ENCODE measurements around the gene TXNDC8. TPM values are rescaled to one million over a fixed set of nuclear protein-coding genes. Genes with fewer than 3 reads are reported as not detected.

The TXNDC8 gene
- total and polyA plus RNA-seq, 4 donors: not detected

DNA sequence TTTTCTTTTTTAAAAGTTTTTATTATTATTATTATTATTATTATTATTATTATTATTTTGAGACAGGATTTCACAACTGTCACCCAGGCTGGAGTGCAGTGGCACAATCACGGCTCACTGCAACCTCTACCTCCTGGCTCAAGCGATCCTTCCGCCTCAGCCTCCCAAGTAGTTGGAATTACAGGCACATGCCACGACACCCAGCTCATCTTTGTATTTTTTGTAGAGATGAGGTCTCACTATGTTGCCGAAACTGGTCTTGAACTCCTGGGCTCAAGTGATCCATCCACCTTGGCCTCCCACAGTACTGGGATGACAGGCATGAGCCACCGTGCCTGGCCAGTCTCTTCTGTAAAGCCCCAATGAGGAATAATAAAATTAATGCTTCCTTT lies 50.4 kb downstream of the TXNDC8 start:
- no peak for DNase-seq (ENCODE audit: low read depth in 4 of 6, low spot score in 6 of 6)
- Histone ChIP-seq H3K4me3 (ENCODE audit: low read depth, low read length) (no peak overlapping the region), H3K27me3 (ENCODE audit: control insufficient read depth, insufficient read depth, low read length) (no peaks in the 10 kb centered on the region), H3K4me1 (ENCODE audit: control insufficient read depth, insufficient read depth, low read length) (no peaks in the 10 kb centered on the region), H3K36me3 (ENCODE audit: control insufficient read depth, insufficient read depth, low read length) (no peaks in the 10 kb centered on the region), H3K27ac (ENCODE audit: low read depth, low read length) (no peak overlapping the region), H3K9me3 (ENCODE audit: control insufficient read depth, insufficient read depth, low read length) (no peaks in the 10 kb centered on the region)
- WGBS (ENCODE audit: insufficient coverage): no CpG with 5 or more reads among the region's 6 CpGs

DNA sequence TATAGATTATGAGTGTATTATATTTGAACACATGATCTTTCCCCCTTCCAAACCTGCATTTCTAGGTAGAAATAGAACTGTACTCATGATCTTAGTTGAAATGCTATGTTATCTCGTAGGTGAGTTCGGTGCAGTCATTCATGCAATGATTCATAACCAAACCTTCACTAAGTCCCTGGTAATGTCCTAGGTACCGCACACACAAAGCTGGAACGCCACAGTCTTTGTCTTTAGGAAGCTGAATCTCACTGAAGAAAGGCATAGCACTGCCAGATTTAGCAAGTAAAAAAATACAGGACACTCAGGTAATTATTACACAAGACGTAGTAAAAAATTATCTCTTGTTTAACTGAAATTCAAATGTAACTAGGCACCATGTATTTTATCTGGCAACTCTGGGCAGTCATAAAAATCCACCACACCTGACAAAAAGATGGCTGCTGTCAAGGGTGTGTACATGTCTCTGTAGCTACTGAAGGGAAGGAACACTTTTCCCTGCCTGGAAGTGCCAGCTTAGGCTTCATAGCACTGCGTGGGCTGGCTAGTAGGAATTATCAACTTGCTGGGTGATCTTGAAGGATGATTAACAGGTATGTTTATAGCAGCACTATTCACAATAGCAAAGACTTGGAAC lies 53.3 kb downstream of the TXNDC8 start:
- Histone ChIP-seq H3K9me3 (ENCODE audit: control insufficient read depth, insufficient read depth, low read length) (no peaks in the 10 kb centered on the region), H3K4me3 (ENCODE audit: low read depth, low read length) (no peak overlapping the region), H3K36me3 (ENCODE audit: control insufficient read depth, insufficient read depth, low read length) (no peaks in the 10 kb centered on the region), H3K27me3 (ENCODE audit: control insufficient read depth, insufficient read depth, low read length) (no peaks in the 10 kb centered on the region), H3K4me1 (ENCODE audit: control insufficient read depth, insufficient read depth, low read length) (no peaks in the 10 kb centered on the region), H3K27ac (ENCODE audit: low read depth, low read length) (no peak overlapping the region)
- no peak for DNase-seq (ENCODE audit: low read depth in 4 of 6, low spot score in 6 of 6)
- 95% methylated on average over 4 of the region's 6 CpGs for WGBS (ENCODE audit: insufficient coverage)

DNA sequence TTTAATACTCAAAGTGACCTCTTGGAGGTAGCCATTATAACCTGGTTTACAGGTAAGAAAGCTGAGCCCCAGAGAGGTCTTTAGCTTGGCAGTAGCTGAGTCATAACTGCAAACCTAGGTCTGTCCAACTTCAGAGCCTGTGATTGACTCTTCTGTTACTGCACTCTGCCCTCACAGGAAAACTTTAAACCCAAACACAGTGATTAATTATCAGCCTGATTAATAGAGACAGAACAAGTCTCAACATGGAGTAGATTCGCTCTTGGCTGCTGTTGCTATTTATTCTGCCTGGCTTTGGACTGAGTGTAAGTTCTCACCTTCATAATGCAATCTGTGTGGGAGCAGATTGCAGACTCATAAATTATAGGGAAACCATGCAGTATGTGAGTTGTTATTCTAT lies 53.9 kb downstream of the TXNDC8 start:
- H3K4me1 ChIP-seq (ENCODE audit: control insufficient read depth, insufficient read depth, low read length): no peaks in the 10 kb centered on the region
- DNase-seq (ENCODE audit: low read depth in 4 of 6, low spot score in 6 of 6): peak in 1 of 6 donors; percentile 75
- H3K9me3 ChIP-seq (ENCODE audit: control insufficient read depth, insufficient read depth, low read length): no peaks in the 10 kb centered on the region
- no peaks in the 10 kb centered on the region for H3K36me3 ChIP-seq (ENCODE audit: control insufficient read depth, insufficient read depth, low read length)
- H3K4me3 ChIP-seq (ENCODE audit: low read depth, low read length): no peak overlapping the region
- H3K27me3 ChIP-seq (ENCODE audit: control insufficient read depth, insufficient read depth, low read length): no peaks in the 10 kb centered on the region
- no CpG with 5 or more reads among the region's 1 CpG for WGBS (ENCODE audit: insufficient coverage)
- H3K27ac ChIP-seq (ENCODE audit: low read depth, low read length): no peak overlapping the region

DNA sequence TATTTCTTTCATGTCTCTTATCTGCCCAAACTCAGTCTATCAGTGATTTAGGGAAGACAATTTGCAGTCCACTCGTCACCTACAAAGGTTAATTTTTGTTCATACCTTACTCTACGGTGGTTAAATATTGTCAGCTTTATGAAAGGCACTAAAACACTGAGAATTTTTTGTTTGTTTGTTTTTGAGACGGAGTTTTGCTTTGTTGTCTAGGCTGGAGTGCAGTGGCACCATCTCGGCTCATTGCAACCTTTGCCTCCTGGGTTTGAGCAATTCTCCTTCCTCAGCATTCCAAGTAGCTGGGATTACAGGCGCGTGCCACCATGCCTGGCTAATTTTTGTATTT lies 55.0 kb downstream of the TXNDC8 start:
- H3K36me3 ChIP-seq (ENCODE audit: control insufficient read depth, insufficient read depth, low read length): no peaks in the 10 kb centered on the region
- no peaks in the 10 kb centered on the region for H3K4me1 ChIP-seq (ENCODE audit: control insufficient read depth, insufficient read depth, low read length)
- H3K9me3 ChIP-seq (ENCODE audit: control insufficient read depth, insufficient read depth, low read length): no peaks in the 10 kb centered on the region
- no peaks in the 10 kb centered on the region for H3K27me3 ChIP-seq (ENCODE audit: control insufficient read depth, insufficient read depth, low read length)
- H3K27ac ChIP-seq (ENCODE audit: low read depth, low read length): no peak overlapping the region
- H3K4me3 ChIP-seq (ENCODE audit: low read depth, low read length): no peak overlapping the region
- no peak for DNase-seq (ENCODE audit: low read depth in 4 of 6, low spot score in 6 of 6)
- 80% methylated on average over 2 of the region's 6 CpGs for WGBS (ENCODE audit: insufficient coverage)

DNA sequence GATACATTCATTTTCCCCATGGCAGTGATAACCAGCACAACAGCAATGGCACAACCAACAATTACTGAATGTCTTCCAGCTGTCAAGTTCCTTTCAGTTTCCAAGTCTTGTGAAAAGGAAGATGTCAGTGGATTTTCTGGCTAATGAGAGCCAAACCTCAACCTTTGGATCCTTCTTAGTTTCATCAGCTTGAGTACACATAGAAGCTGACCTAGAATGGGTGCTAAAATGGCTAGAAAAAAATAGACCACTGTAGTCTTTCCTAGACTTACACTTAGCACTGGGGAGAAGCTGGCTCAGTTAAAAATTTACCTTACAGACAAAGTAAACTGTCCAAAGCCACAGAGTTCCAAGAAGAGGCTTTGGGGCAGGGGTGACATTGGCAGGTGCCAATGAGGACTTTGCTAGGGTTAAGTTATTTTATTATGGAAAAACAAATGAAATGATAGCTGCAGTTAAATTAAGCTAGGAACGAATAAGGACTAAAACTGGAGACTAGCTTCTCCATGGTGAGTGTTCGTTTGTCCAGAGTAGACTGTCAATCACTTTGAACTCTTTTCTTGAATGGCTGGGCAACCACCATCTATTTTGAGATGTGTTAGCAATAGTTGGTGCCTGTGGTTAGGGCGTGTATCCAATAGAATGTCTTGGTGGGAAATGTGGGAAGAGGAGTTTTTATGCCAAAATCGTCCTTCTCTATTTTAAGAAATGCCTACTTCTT lies 55.5 kb downstream of the TXNDC8 start:
- Histone ChIP-seq H3K36me3 (ENCODE audit: control insufficient read depth, insufficient read depth, low read length) (no peaks in the 10 kb centered on the region), H3K27ac (ENCODE audit: low read depth, low read length) (no peak overlapping the region), H3K27me3 (ENCODE audit: control insufficient read depth, insufficient read depth, low read length) (no peaks in the 10 kb centered on the region), H3K9me3 (ENCODE audit: control insufficient read depth, insufficient read depth, low read length) (no peaks in the 10 kb centered on the region), H3K4me1 (ENCODE audit: control insufficient read depth, insufficient read depth, low read length) (no peaks in the 10 kb centered on the region), H3K4me3 (ENCODE audit: low read depth, low read length) (no peak overlapping the region)
- 58% methylated on average over 2 of the region's 4 CpGs for WGBS (ENCODE audit: insufficient coverage)
- DNase-seq (ENCODE audit: low read depth in 4 of 6, low spot score in 6 of 6): peak in 1 of 6 donors; percentile 17

DNA sequence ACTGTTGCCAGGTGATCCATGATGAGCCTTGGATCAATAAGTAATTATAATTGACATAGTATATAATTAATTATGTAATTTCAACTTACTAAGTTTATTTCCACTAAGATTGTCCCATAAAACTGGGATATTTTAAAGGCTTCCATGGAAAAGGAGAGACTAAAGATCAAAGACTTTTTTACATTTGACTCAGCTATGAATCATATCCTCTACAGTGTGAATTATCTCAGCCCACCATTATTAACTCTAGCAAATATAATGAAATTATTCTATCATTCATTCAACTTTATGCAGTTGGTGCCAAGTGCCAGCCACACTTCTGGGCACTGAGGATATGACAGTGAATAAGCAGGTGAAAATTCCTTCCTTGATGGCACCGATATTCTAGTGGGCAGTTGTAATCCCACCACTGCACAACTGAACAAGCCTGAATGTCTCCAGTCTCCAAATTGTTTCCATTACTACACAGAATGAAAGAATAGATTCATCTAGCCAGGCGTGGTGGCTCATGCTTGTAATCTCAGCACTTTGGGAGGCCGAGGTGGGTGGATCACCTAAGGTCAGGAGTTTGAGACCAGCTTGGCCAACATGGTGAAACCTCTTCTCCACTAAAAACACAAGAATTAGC lies 59.5 kb downstream of the TXNDC8 start:
- 92% methylated on average over 2 of the region's 3 CpGs for WGBS (ENCODE audit: insufficient coverage)
- DNase-seq (ENCODE audit: low read depth in 4 of 6, low spot score in 6 of 6): no peak
- H3K4me3 ChIP-seq (ENCODE audit: low read depth, low read length): no peak overlapping the region
- H3K4me1 ChIP-seq (ENCODE audit: control insufficient read depth, insufficient read depth, low read length): no peaks in the 10 kb centered on the region
- H3K9me3 ChIP-seq (ENCODE audit: control insufficient read depth, insufficient read depth, low read length): no peaks in the 10 kb centered on the region
- H3K27me3 ChIP-seq (ENCODE audit: control insufficient read depth, insufficient read depth, low read length): no peaks in the 10 kb centered on the region
- no peak overlapping the region for H3K27ac ChIP-seq (ENCODE audit: low read depth, low read length)
- no peaks in the 10 kb centered on the region for H3K36me3 ChIP-seq (ENCODE audit: control insufficient read depth, insufficient read depth, low read length)

DNA sequence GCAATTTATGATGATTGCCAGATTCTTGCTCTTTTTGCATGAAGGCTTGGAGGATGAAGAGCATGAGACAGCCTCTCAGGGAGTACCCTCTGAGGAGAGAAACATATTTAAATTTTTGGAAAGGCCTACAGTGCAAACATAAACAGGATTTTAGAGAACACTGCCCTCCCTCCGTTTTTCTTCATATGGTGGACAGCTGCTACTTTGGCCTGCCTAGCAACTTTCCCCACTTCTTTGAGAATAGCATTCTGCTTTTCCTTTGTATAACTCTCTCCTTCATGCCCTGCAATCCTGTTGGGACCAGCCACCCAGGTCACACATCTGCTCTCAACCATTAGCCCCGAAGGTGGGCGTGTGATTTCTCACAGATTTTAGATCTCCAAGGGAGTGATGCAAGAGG lies 60.9 kb downstream of the TXNDC8 start:
- H3K4me3 ChIP-seq (ENCODE audit: low read depth, low read length): no peak overlapping the region
- no peaks in the 10 kb centered on the region for H3K4me1 ChIP-seq (ENCODE audit: control insufficient read depth, insufficient read depth, low read length)
- no peaks in the 10 kb centered on the region for H3K9me3 ChIP-seq (ENCODE audit: control insufficient read depth, insufficient read depth, low read length)
- H3K27me3 ChIP-seq (ENCODE audit: control insufficient read depth, insufficient read depth, low read length): no peaks in the 10 kb centered on the region
- H3K27ac ChIP-seq (ENCODE audit: low read depth, low read length): no peak overlapping the region
- DNase-seq (ENCODE audit: low read depth in 4 of 6, low spot score in 6 of 6): peak in 1 of 6 donors; percentile 36
- H3K36me3 ChIP-seq (ENCODE audit: control insufficient read depth, insufficient read depth, low read length): no peaks in the 10 kb centered on the region
- 35% methylated on average over 2 of the region's 3 CpGs for WGBS (ENCODE audit: insufficient coverage)

DNA sequence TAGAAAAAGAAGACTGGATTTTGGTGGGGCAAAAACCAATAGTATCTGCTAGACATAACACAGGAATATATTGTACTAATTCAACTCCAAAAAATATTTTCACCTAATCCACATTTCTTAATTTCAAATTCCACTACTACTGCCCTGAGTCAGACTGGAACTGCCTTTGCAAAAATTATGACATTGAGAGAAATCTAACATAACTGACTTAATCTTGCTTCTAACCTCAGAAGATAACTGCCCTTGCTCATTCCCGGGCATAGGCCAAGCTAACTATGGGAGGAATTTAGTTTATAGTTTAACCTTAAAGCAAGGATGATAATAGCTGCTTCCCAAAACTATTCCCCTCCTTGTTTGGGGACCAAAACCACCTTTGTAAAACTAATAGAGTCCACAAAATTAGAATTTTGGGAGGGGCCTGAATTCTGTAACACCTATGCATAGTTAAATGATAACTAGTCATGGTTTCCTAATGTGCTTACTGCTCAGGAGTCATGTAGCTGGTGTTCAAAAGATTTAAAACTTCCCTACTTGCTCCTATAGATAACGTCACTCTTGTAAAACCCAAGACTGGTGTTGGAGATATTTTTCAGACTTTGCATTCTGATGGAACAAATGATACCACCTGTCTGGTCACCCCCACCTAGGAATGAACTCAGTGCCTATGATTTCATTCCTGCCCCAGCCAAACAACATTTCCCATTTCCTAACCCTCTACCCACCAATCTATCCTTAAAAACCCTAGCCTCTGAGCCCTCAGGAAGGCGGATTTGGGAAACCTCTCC lies 67.3 kb downstream of the TXNDC8 start:
- Histone ChIP-seq H3K4me3 (ENCODE audit: low read depth, low read length) (no peak overlapping the region), H3K27me3 (ENCODE audit: control insufficient read depth, insufficient read depth, low read length) (no peaks in the 10 kb centered on the region), H3K9me3 (ENCODE audit: control insufficient read depth, insufficient read depth, low read length) (no peaks in the 10 kb centered on the region), H3K36me3 (ENCODE audit: control insufficient read depth, insufficient read depth, low read length) (no peaks in the 10 kb centered on the region), H3K4me1 (ENCODE audit: control insufficient read depth, insufficient read depth, low read length) (no peaks in the 10 kb centered on the region), H3K27ac (ENCODE audit: low read depth, low read length) (no peak overlapping the region)
- WGBS (ENCODE audit: insufficient coverage): no CpG with 5 or more reads among the region's 3 CpGs
- no peak for DNase-seq (ENCODE audit: low read depth in 4 of 6, low spot score in 6 of 6)

DNA sequence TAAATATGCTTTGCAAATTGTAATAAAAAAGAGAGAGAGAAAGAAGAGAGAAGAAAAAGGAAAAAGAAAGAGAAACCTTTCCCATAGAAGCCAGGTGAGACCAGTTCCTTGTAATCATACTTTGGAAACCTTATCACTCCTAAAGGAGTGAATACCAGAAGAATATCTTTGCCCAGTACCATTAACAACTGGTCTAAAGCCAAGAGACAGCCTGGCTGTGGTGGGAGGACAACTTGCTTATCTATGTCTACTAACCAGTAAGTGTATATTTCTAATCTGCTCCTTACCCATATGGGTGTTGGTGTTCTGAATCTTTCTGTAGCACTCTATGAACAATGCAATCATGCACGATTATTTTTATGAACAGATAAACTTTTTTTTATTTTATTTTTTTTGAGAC lies 70.9 kb downstream of the TXNDC8 start:
- H3K4me3 ChIP-seq (ENCODE audit: low read depth, low read length): no peak overlapping the region
- no peak for DNase-seq (ENCODE audit: low read depth in 4 of 6, low spot score in 6 of 6)
- H3K27ac ChIP-seq (ENCODE audit: low read depth, low read length): no peak overlapping the region
- no peaks in the 10 kb centered on the region for H3K36me3 ChIP-seq (ENCODE audit: control insufficient read depth, insufficient read depth, low read length)
- H3K9me3 ChIP-seq (ENCODE audit: control insufficient read depth, insufficient read depth, low read length): peaks cover 2% of the 10 kb centered on the region
- H3K4me1 ChIP-seq (ENCODE audit: control insufficient read depth, insufficient read depth, low read length): no peaks in the 10 kb centered on the region
- WGBS (ENCODE audit: insufficient coverage): no CpG with 5 or more reads among the region's 1 CpG
- no peaks in the 10 kb centered on the region for H3K27me3 ChIP-seq (ENCODE audit: control insufficient read depth, insufficient read depth, low read length)

Data from spinal cord (tissue), 10 donors.